HepG2 (cell line): Measurements from ENCODE around the gene PIEZO1. TPM values are rescaled to one million over a fixed set of nuclear protein-coding genes. Genes with fewer than 3 reads are reported as not detected.
A peak's percentile ranks its signal among the peaks of the same experiment; 100 is the strongest.

Experiments
- BATF2 ChIP-seq: sonication (generic); formaldehyde crosslinking; IDR thresholded peaks from 2 replicates; pipeline ENCODE4 v1.8.0; 2022; ENCODE audit warnings: mild to moderate bottlenecking, missing genetic modification reagents, moderate library complexity
- CBX2 ChIP-seq, 2 experiments: fragments of 200-600 bp in 1 of 2; sonication (generic); formaldehyde crosslinking in 1 of 2; IDR thresholded peaks; 2 replicates each; pipeline versions ENCODE4 v1.7.0 to v1.8.1; 2018 to 2022; ENCODE audit warnings: low read depth in 2 of 2, low read length in 1 of 2, mild to moderate bottlenecking in 1 of 2, missing genetic modification reagents in 1 of 2
- CERS6 ChIP-seq: sonication (generic); formaldehyde crosslinking; IDR thresholded peaks from 2 replicates; pipeline ENCODE4 v1.5.0; 2020; ENCODE audit warnings: missing genetic modification reagents
- FOXP4 ChIP-seq: sonication (generic); formaldehyde crosslinking; IDR thresholded peaks from 2 replicates; pipeline ENCODE4 v1.4.0; 2020; ENCODE audit warnings: missing genetic modification reagents
- KAT2B ChIP-seq: fragments of 150-350 bp; IDR thresholded peaks from 2 replicates; pipeline ENCODE4 v1.6.1; 2014; ENCODE audit warnings: low read depth, low read length, borderline replicate concordance
- KDM3A ChIP-seq: IDR thresholded peaks from 2 replicates; pipeline ENCODE4 v1.6.1; 2018; ENCODE audit warnings: low read depth, missing compliant biosample characterization
- MED13 ChIP-seq: sonication (generic); formaldehyde crosslinking; IDR thresholded peaks from 2 replicates; pipeline ENCODE4 v1.5.0; 2020; ENCODE audit warnings: missing genetic modification reagents
- MXD3 ChIP-seq: IDR thresholded peaks from 2 replicates; pipeline ENCODE4 v1.6.1; 2016; ENCODE audit warnings: mild to moderate bottlenecking, missing biosample characterization, missing genetic modification reagents
- NCOA2 ChIP-seq: sonication (generic); formaldehyde crosslinking; IDR thresholded peaks from 2 replicates; pipeline ENCODE4 v1.8.0; 2022; ENCODE audit warnings: inconsistent platforms
- RBAK ChIP-seq: sonication (generic); formaldehyde crosslinking; IDR thresholded peaks from 2 replicates; pipeline ENCODE4 v1.5.1; 2020; ENCODE audit warnings: mild to moderate bottlenecking, missing genetic modification reagents
- RERE ChIP-seq: IDR thresholded peaks from 2 replicates; pipeline ENCODE4 v1.6.1; 2016; ENCODE audit warnings: low read depth, missing genetic modification reagents, missing compliant biosample characterization
- SP140L ChIP-seq: sonication (generic); formaldehyde crosslinking; IDR thresholded peaks from 2 replicates; pipeline ENCODE4 v1.4.0; 2020; ENCODE audit warnings: missing genetic modification reagents, borderline replicate concordance
- ZFX ChIP-seq: sonication (generic); formaldehyde crosslinking; IDR thresholded peaks from 2 replicates; pipeline ENCODE4 v1.4.0; 2020; ENCODE audit warnings: mild to moderate bottlenecking, low read depth, missing genetic modification reagents, moderate library complexity
- ZNF160 ChIP-seq: sonication (generic); formaldehyde crosslinking; IDR thresholded peaks from 2 replicates; pipeline ENCODE4 v1.8.0; 2022; ENCODE audit warnings: mild to moderate bottlenecking, inconsistent platforms, missing genetic modification reagents
- ZNF644 ChIP-seq: IDR thresholded peaks from 2 replicates; pipeline ENCODE4 v1.6.1; 2016; ENCODE audit warnings: low read depth
- ZNF703 ChIP-seq: sonication (generic); formaldehyde crosslinking; IDR thresholded peaks from 2 replicates; pipeline ENCODE4 v1.5.1; 2020; ENCODE audit warnings: missing genetic modification reagents, mild to moderate bottlenecking, moderate library complexity, borderline replicate concordance
- polyA plus RNA-seq, 8 experiments: library from polyadenylated mRNA; depleted of rRNA in 3 of 8; stranded (reverse) in 7 of 8; unstranded in 1 of 8; fragments of >200 nt; fragmentation: Illumina TruSeq in 4 of 8; extraction: Trizol in 4 of 8; gene quantifications; 2 replicates each; pipeline versions ENCODE4 v1.2.1 to v1.2.3, GENCODE V29; 2011 to 2016; ENCODE audit warnings: low read depth in 4 of 8, missing spikeins in 1 of 8, mixed read lengths in 1 of 8; ENCODE audit not compliant: insufficient read depth in 1 of 8
- total RNA-seq, 5 experiments: library from RNA; depleted of rRNA; stranded (reverse); fragments of >200 nt; fragmentation: Illumina TruSeq; extraction: Trizol; gene quantifications; 2 replicates each; pipeline ENCODE4 v1.2.3, GENCODE V29; 2016; ENCODE audit warnings: low read depth in 1 of 5
- TF ChIP-seq, protein P1 (sequence below): sonication (generic); formaldehyde crosslinking; conservative IDR thresholded peaks from 2 replicates; pipeline ENCODE4 v1.8.0; 2022; ENCODE audit warnings: low read depth, missing genetic modification reagents

PIEZO1 gene
- total and polyA plus RNA-seq, 2 of the 13 experiments (the other 11 are each of a cell fraction or from before 2014, with no cell fraction given): 67.9 to 85.0 TPM

DNA sequence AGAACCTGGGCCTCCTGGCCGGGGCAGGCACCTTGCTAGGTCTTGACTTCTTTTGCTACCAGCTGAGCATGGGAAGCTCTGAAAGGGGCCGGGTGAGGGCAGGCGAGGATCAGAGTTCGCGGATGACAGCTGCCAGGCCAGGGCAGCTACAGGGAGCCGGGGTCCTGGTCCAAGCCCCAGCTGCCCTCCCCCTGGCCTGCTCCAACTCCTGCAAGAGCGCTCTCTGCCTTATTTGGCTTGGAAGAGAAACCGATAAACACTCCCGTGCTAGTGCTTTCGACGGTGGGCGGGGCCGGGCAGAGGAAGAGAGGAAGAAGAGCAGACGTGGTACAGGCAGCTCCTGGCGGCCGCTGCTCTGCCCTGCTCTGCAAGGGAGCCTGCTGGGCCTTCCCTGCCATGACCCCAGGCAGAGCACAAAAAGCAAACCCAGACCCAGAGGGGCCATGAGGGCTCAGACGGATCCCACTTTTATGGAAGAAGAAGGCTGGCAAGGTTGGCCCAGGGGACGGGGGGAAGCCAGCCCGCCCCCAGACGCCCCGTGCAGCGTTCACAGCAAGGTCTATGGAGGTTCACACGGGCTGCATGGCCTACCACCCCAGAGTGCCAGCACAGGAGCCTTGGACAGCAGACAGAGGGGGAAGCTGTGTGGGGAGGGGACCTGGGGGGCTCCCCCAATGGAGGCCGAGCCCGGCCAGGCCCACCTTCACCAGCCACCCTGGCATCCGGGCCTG, 25.6 kb downstream of the PIEZO1 start (continued):
- TF ChIP-seq ZNF703 (CRISPR knock-in tag) (no peak), ZNF160 (CRISPR knock-in tag) (peak; percentile 52; the same call in 1 of the 2 replicates), SP140L (CRISPR knock-in tag) (peak; percentile 56; the same call in 1 of the 2 replicates), CBX2 (IDR thresholded peaks at IDR 0.05; ENCODE audit: low read depth, low read length) (no peak), CBX2 (CRISPR knock-in tag; IDR thresholded peaks at IDR 0.05; ENCODE audit: low read depth) (no peak), FOXP4 (peak; percentile 86), ZFX (CRISPR knock-in tag) (peak; percentile 83), RBAK (CRISPR knock-in tag) (0 out of 2 replicates have a peak, but pooled peaks have one; percentile 6), MXD3 (no peak; the same call in 1 of the 2 replicates), ZNF644 (CRISPR knock-in tag) (no peak), BATF2 (no peak), CERS6 (CRISPR knock-in tag) (no peak), NCOA2 (CRISPR knock-in tag) (peak; percentile 48; the same call in 1 of the 2 replicates), KAT2B (no peak), RERE (CRISPR knock-in tag) (no peak; the same call in 1 of the 2 replicates), MED13 (CRISPR knock-in tag) (no peak), KDM3A (peak; percentile 99)
- TF ChIP-seq, protein P1, sequence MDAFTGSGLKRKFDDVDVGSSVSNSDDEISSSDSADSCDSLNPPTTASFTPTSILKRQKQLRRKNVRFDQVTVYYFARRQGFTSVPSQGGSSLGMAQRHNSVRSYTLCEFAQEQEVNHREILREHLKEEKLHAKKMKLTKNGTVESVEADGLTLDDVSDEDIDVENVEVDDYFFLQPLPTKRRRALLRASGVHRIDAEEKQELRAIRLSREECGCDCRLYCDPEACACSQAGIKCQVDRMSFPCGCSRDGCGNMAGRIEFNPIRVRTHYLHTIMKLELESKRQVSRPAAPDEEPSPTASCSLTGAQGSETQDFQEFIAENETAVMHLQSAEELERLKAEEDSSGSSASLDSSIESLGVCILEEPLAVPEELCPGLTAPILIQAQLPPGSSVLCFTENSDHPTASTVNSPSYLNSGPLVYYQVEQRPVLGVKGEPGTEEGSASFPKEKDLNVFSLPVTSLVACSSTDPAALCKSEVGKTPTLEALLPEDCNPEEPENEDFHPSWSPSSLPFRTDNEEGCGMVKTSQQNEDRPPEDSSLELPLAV: no peak
